ENCODE measurements around the gene GFPT2. TPM values are rescaled to one million over a fixed set of nuclear protein-coding genes. Genes with fewer than 3 reads are reported as not detected.

Gene GFPT2
- total and polyA plus RNA-seq, 10 of the 15 experiments (the other 5 are each of a cell fraction or from before 2014, with no cell fraction given): 0.05 to 0.33 (median 0.11) TPM; not detected in 4

- no peak for TF ChIP-seq HDGF (IDR thresholded peaks at IDR 0.05)
- no peak for TF ChIP-seq RELA (IDR thresholded peaks at IDR 0.05; ENCODE audit: borderline replicate concordance, partially characterized antibody)
- no peak for TF ChIP-seq SPI1 (IDR thresholded peaks at IDR 0.05; ENCODE audit: borderline replicate concordance, insufficient read depth, low read depth, low read length)
- TF ChIP-seq CTCF (IDR thresholded peaks at IDR 0.05 in 2 of 3, conservative IDR thresholded peaks at IDR 0.05 in 1 of 3; ENCODE audit: control insufficient read depth in 2 of 3, extremely low read depth in 1 of 3, insufficient read depth in 1 of 3, low read depth in 3 of 3, low read length in 3 of 3): no peak
- no peak for TF ChIP-seq ZNF622 (IDR thresholded peaks at IDR 0.05)
- no peak for TF ChIP-seq RAD21 (IDR thresholded peaks at IDR 0.05; ENCODE audit: insufficient read depth, low read depth, low read length)
- TF ChIP-seq FOXM1 (IDR thresholded peaks at IDR 0.05; ENCODE audit: low read depth, low read length): no peak
Observed at GRCh38 chr5:180323941-180324600, 29.1 kb downstream of the GFPT2 start (continued).

- no peak for TF ChIP-seq POLR2AphosphoS2 (IDR thresholded peaks at IDR 0.05; ENCODE audit: low read depth, low read length)
- in situ Hi-C loops (cut with MboI): no loop called here
- no peaks in the 10 kb centered on the region for H3K9me3 ChIP-seq (replicated peaks; ENCODE audit: control insufficient read depth, insufficient read depth, low read length)
- SMC1A ChIA-PET (ENCODE audit: uncharacterized antibody, unreplicated experiment): no interaction called here
- H2AFZ ChIP-seq (ENCODE audit: control insufficient read depth, low read depth, low read length): no peak overlapping the region
- H3K36me3 ChIP-seq (ENCODE audit: control insufficient read depth in 2 of 2, insufficient read depth in 2 of 2, low read length in 1 of 2): no peaks in the 10 kb centered on the region
- no peaks in the 10 kb centered on the region for H3K79me2 ChIP-seq (ENCODE audit: control insufficient read depth, insufficient read depth, low read length)
- no peaks in the 10 kb centered on the region for H3K4me1 ChIP-seq (ENCODE audit: control insufficient read depth, insufficient read depth, low read length)
- ATAC-seq (no peak), FAIRE-seq (no peak), DNase-seq (ENCODE audit: low read depth, low spot score) (no peak)
- no peak overlapping the region for H3K9ac ChIP-seq (ENCODE audit: control insufficient read depth, insufficient read depth, low read length)
- intact Hi-C loops (cut with micrococcal nuclease; ENCODE audit: unreplicated experiment): no loop called here
- no peaks in the 10 kb centered on the region; a peak in 1 of 4 replicates for H3K27me3 ChIP-seq (replicated peaks in 1 of 2; ENCODE audit: control insufficient read depth in 2 of 2, insufficient read depth in 2 of 2, low read length in 1 of 2)
- RAD21 ChIA-PET (ENCODE audit: unreplicated experiment): no interaction called here
- H4K20me1 ChIP-seq (ENCODE audit: control insufficient read depth, insufficient read depth): no peaks in the 10 kb centered on the region
- no peak overlapping the region for H3K4me3 ChIP-seq
- no peak overlapping the region for H3K4me2 ChIP-seq (ENCODE audit: control insufficient read depth, insufficient read depth)
- POLR2A ChIA-PET: no interaction called here
- no TSS peak for BruUV-seq (replicated peaks)
- 77% methylated on average over 14 of the region's 14 CpGs for WGBS (ENCODE audit: insufficient coverage, insufficient replicate concordance, low lambda C conversion rate, missing lambda C conversion rate)
- CTCF ChIA-PET: interaction anchor here (1.0 kb wide), 1 partner anchor 30 kb away, joined by 3 read pairs; no protein-coding TSS in a partner anchor
- H3K27ac ChIP-seq (ENCODE audit: control insufficient read depth, insufficient read depth): no peak overlapping the region
Observed at GRCh38 chr5:180323160-180323559, 30.0 kb downstream of the GFPT2 start.

Measured in GM12878 (cell line).